SK-N-SH (cell line): ENCODE data around the gene MCRIP2.

ENCODE experiments used
- NRF1 ChIP-seq: IDR thresholded peaks from 2 replicates; pipeline ENCODE4 v1.6.1; 2012; ENCODE audit warnings: low read depth, mild to moderate bottlenecking, low read length
- RXRA ChIP-seq: IDR thresholded peaks from 2 replicates; pipeline ENCODE4 v1.4.0; 2012; ENCODE audit warnings: low read depth, mild to moderate bottlenecking, borderline replicate concordance
- SMC3 ChIP-seq: IDR thresholded peaks from 2 replicates; pipeline ENCODE4 v1.6.1; 2012; ENCODE audit warnings: low read depth, low read length, improper control_type of control experiment
- YY1 ChIP-seq: IDR thresholded peaks from 2 replicates; pipeline ENCODE4 v1.4.0; 2012; ENCODE audit warnings: low read depth, mild to moderate bottlenecking
- TF ChIP-seq, protein P1 (sequence below): fragments of 200-600 bp; sonication (generic); IDR thresholded peaks from 2 replicates; pipeline ENCODE4 v1.6.1; 2017; ENCODE audit warnings: antibody characterized with exemption, mild to moderate bottlenecking, moderate library complexity

DNA sequence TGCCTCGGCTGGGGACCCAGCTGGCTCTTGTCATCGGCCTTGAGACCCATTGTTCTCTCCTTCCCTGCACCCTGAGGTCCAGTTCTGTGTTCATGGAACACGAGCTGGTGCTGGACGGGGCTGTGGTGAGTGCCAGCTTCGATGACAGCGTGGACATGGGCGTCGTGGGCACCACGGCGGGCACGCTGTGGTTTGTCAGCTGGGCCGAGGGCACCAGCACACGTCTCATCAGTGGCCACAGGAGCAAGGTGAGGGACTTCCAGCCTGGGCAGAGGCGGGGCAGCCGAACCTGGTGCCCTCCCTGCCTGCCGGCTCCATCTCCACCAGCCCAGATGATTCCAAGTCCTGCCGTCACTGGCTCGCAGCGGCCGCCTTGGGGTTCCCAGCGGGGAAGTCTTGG, 21.0 kb downstream of the MCRIP2 start:
- TF ChIP-seq RXRA (no peak), YY1 (no peak), SMC3 (no peak), NRF1 (no peak)
- TF ChIP-seq, protein P1, sequence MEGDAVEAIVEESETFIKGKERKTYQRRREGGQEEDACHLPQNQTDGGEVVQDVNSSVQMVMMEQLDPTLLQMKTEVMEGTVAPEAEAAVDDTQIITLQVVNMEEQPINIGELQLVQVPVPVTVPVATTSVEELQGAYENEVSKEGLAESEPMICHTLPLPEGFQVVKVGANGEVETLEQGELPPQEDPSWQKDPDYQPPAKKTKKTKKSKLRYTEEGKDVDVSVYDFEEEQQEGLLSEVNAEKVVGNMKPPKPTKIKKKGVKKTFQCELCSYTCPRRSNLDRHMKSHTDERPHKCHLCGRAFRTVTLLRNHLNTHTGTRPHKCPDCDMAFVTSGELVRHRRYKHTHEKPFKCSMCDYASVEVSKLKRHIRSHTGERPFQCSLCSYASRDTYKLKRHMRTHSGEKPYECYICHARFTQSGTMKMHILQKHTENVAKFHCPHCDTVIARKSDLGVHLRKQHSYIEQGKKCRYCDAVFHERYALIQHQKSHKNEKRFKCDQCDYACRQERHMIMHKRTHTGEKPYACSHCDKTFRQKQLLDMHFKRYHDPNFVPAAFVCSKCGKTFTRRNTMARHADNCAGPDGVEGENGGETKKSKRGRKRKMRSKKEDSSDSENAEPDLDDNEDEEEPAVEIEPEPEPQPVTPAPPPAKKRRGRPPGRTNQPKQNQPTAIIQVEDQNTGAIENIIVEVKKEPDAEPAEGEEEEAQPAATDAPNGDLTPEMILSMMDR = no peak
